Measurements from ENCODE around the gene ERN1. TPM values are rescaled to one million over a fixed set of nuclear protein-coding genes. Genes with fewer than 3 reads are reported as not detected.

The ERN1 gene
- total RNA-seq, 3 donors from 2014 or later = 18.4 to 27.1 (median 21.7) TPM

- DNase-seq (peak in 1 of 3 donors; percentile 42), ATAC-seq (no peak)
- peak; percentile 31 for TF ChIP-seq CTCF (IDR thresholded peaks at IDR 0.05)
- H3K4me1 ChIP-seq (ENCODE audit: low read depth) = peaks cover 8% of the 10 kb centered on the region
- H3K4me3 ChIP-seq = no peak overlapping the region
- no peaks in the 10 kb centered on the region for H3K9me3 ChIP-seq
- intact Hi-C loops (cut with DNase I, micrococcal nuclease) = loop anchor here (2.0 to 10.0 kb wide), 4 partner anchors 69 to 219 kb away; partner anchors contain the start of genes CSHL1 (in 1 of the 2) and GH1 (in 1 of the 2)
- no peaks in the 10 kb centered on the region for H3K36me3 ChIP-seq (ENCODE audit: low read depth)
Observed at GRCh38 chr17:64133546-64134215, 3.7 kb upstream of the ERN1 start.

GRCh38 chr17:64131606-64132270 lies 1.8 kb upstream of the ERN1 start:
- no peaks in the 10 kb centered on the region for H3K9me3 ChIP-seq
- intact Hi-C loops (cut with DNase I, micrococcal nuclease) = loop anchor here (5.0 to 10.0 kb wide), 3 partner anchors 67 to 217 kb away; partner anchors contain the start of genes CSHL1 (in 1 of the 2) and GH1 (in 1 of the 2)
- H3K4me3 ChIP-seq = no peak overlapping the region
- DNase-seq = no peak
- ATAC-seq = no peak
- TF ChIP-seq CTCF (IDR thresholded peaks at IDR 0.05) = no peak
- peaks cover 15% of the 10 kb centered on the region for H3K4me1 ChIP-seq (ENCODE audit: low read depth)
- no peaks in the 10 kb centered on the region for H3K36me3 ChIP-seq (ENCODE audit: low read depth)

- ATAC-seq = peak; percentile 4
- Histone ChIP-seq H3K36me3 (ENCODE audit: low read depth) (no peaks in the 10 kb centered on the region), H3K4me1 (ENCODE audit: low read depth) (peaks cover 17% of the 10 kb centered on the region), H3K9me3 (no peaks in the 10 kb centered on the region), H3K4me3 (no peak overlapping the region)
- no peak for TF ChIP-seq CTCF (IDR thresholded peaks at IDR 0.05)
- peak in 2 of 3 donors; percentile 59 to 63 for DNase-seq
- intact Hi-C loops (cut with DNase I, micrococcal nuclease) = loop anchor here (5.0 to 10.0 kb wide), 3 partner anchors 66 to 216 kb away; partner anchors contain the start of genes CSHL1 (in 1 of the 2) and GH1 (in 1 of the 2)
Observed at GRCh38 chr17:64130559-64131001, 636 bp upstream of the ERN1 start.

GRCh38 chr17:64129515-64129764 lies 504 bp downstream of the ERN1 start:
- Histone ChIP-seq H3K4me3 (peak overlapping the region; percentile 80), H3K9me3 (no peaks in the 10 kb centered on the region), H3K4me1 (ENCODE audit: low read depth) (peaks cover 17% of the 10 kb centered on the region), H3K36me3 (ENCODE audit: low read depth) (no peaks in the 10 kb centered on the region)
- no peak for TF ChIP-seq CTCF (IDR thresholded peaks at IDR 0.05)
- intact Hi-C loops (cut with DNase I, micrococcal nuclease) = no loop called here
- DNase-seq (no peak), ATAC-seq (no peak)

GRCh38 chr17:64128787-64129514 lies 993 bp downstream of the ERN1 start:
- Histone ChIP-seq H3K4me1 (ENCODE audit: low read depth) (peaks cover 17% of the 10 kb centered on the region), H3K9me3 (no peaks in the 10 kb centered on the region), H3K4me3 (peak overlapping the region; percentile 80), H3K36me3 (ENCODE audit: low read depth) (no peaks in the 10 kb centered on the region)
- intact Hi-C loops (cut with DNase I, micrococcal nuclease) = no loop called here
- TF ChIP-seq CTCF (IDR thresholded peaks at IDR 0.05) = no peak
- DNase-seq (peak; percentile 60 to 68 (median 63)), ATAC-seq (peak; percentile 43)
